ENCODE data around the gene ATG9B.

The ATG9B gene

GRCh38 chr7:151001546-151001945 is 22.7 kb downstream of the ATG9B start:
- DNase-seq (ENCODE audit: low read depth in 4 of 4, low spot score in 1 of 4), result no peak

- DNase-seq (ENCODE audit: low read depth in 4 of 4, low spot score in 1 of 4), result no peak
Observed at GRCh38 chr7:151000897-151001495, 23.3 kb downstream of the ATG9B start.

- no peak for DNase-seq (ENCODE audit: low read depth in 4 of 4, low spot score in 1 of 4)
Observed at GRCh38 chr7:150999497-151000230, 24.6 kb downstream of the ATG9B start.

- DNase-seq (ENCODE audit: low read depth in 4 of 4, low spot score in 1 of 4), result no peak
Observed at GRCh38 chr7:150999001-150999400, 25.3 kb downstream of the ATG9B start.

GRCh38 chr7:150998341-150998740 is 26.0 kb downstream of the ATG9B start:
- DNase-seq (ENCODE audit: low read depth in 4 of 4, low spot score in 1 of 4), result no peak

- DNase-seq (ENCODE audit: low read depth in 4 of 4, low spot score in 1 of 4), result no peak
Observed at GRCh38 chr7:150997817-150998216, 26.5 kb downstream of the ATG9B start.

- DNase-seq (ENCODE audit: low read depth in 4 of 4, low spot score in 1 of 4), result no peak
Observed at GRCh38 chr7:150997075-150997511, 27.2 kb downstream of the ATG9B start.

- no peak for DNase-seq (ENCODE audit: low read depth in 4 of 4, low spot score in 1 of 4)
Observed at GRCh38 chr7:150996376-150997074, 27.8 kb downstream of the ATG9B start.

GRCh38 chr7:150994838-150995510 is 29.3 kb downstream of the ATG9B start:
- no peak for DNase-seq (ENCODE audit: low read depth in 4 of 4, low spot score in 1 of 4)

- DNase-seq (ENCODE audit: low read depth in 4 of 4, low spot score in 1 of 4), result no peak
Observed at GRCh38 chr7:150994141-150994837, 30.0 kb downstream of the ATG9B start.

- DNase-seq (ENCODE audit: low read depth in 4 of 4, low spot score in 1 of 4), result no peak
Observed at GRCh38 chr7:150993511-150993910, 30.8 kb downstream of the ATG9B start.

- no peak for DNase-seq (ENCODE audit: low read depth in 4 of 4, low spot score in 1 of 4)
Observed at GRCh38 chr7:150992833-150993302, 31.4 kb downstream of the ATG9B start.

GRCh38 chr7:150992051-150992640 is 32.1 kb downstream of the ATG9B start:
- no peak for DNase-seq (ENCODE audit: low read depth in 4 of 4, low spot score in 1 of 4)

- DNase-seq (ENCODE audit: low read depth in 4 of 4, low spot score in 1 of 4), result no peak
Observed at GRCh38 chr7:150990416-150991186, 33.7 kb downstream of the ATG9B start, which contains the start of gene NOS3. NOS3 (plus strand) TSS chr7:150991017; CDS start chr7:150993804, 2,787 bp downstream.

- no peak for DNase-seq (ENCODE audit: low read depth in 4 of 4, low spot score in 1 of 4)
Observed at GRCh38 chr7:150989456-150989855, 34.8 kb downstream of the ATG9B start.

GRCh38 chr7:150988230-150989226 is 35.8 kb downstream of the ATG9B start:
- DNase-seq (ENCODE audit: low read depth in 4 of 4, low spot score in 1 of 4), result peak in 3 of 4 experiments; percentile 45 to 56 (median 48)

GRCh38 chr7:150986556-150986955 is 37.7 kb downstream of the ATG9B start:
- no peak for DNase-seq (ENCODE audit: low read depth in 4 of 4, low spot score in 1 of 4)

GRCh38 chr7:150986099-150986512 is 38.2 kb downstream of the ATG9B start:
- DNase-seq (ENCODE audit: low read depth in 4 of 4, low spot score in 1 of 4), result peak in 1 of 4 experiments; percentile 45
